NCI-H526 (cell line): ENCODE data around the gene ERI3.

Experiments
- DNase-seq, 2 experiments: peaks; one replicate each; lab custom pipeline; 2025; lab: John Stamatoyannopoulos, UW

ERI3 gene

GRCh38 chr1:44288883-44289282 lies 66.2 kb downstream of the ERI3 start:
- no peak for DNase-seq

- no peak for DNase-seq
Observed at GRCh38 chr1:44284184-44284583, 70.9 kb downstream of the ERI3 start.

GRCh38 chr1:44283524-44284173 lies 71.4 kb downstream of the ERI3 start:
- no peak for DNase-seq

- no peak for DNase-seq
Observed at GRCh38 chr1:44282704-44283426, 72.2 kb downstream of the ERI3 start.

- DNase-seq, result no peak
Observed at GRCh38 chr1:44281962-44282703, 72.9 kb downstream of the ERI3 start.

GRCh38 chr1:44276901-44277300 lies 78.2 kb downstream of the ERI3 start:
- no peak for DNase-seq

- DNase-seq, result peak; percentile 90 to 93
Observed at GRCh38 chr1:44275991-44276405, 79.1 kb downstream of the ERI3 start.

GRCh38 chr1:44275296-44275962 lies 79.6 kb downstream of the ERI3 start:
- DNase-seq, result no peak

- DNase-seq, result no peak
Observed at GRCh38 chr1:44273560-44274350, 81.3 kb downstream of the ERI3 start.

- no peak for DNase-seq
Observed at GRCh38 chr1:44272992-44273391, 82.1 kb downstream of the ERI3 start.

GRCh38 chr1:44271646-44272045 lies 83.4 kb downstream of the ERI3 start:
- no peak for DNase-seq

GRCh38 chr1:44270686-44271628 lies 84.1 kb downstream of the ERI3 start:
- no peak for DNase-seq

GRCh38 chr1:44268054-44268453 lies 87.0 kb downstream of the ERI3 start:
- no peak for DNase-seq

- no peak for DNase-seq
Observed at GRCh38 chr1:44267438-44267837, 87.6 kb downstream of the ERI3 start.

GRCh38 chr1:44266400-44267344 lies 88.4 kb downstream of the ERI3 start:
- no peak for DNase-seq

- no peak for DNase-seq
Observed at GRCh38 chr1:44265656-44266358, 89.2 kb downstream of the ERI3 start.

GRCh38 chr1:44264451-44264771 lies 90.6 kb downstream of the ERI3 start:
- no peak for DNase-seq

GRCh38 chr1:44263568-44264450 lies 91.2 kb downstream of the ERI3 start:
- no peak for DNase-seq
